Testis (tissue), 3 donors: ENCODE results near the gene IQSEC3. TPM values are rescaled to one million over a fixed set of nuclear protein-coding genes. Genes with fewer than 3 reads are reported as not detected.

Source experiments
- DNase-seq: peaks from one replicate; pipeline ENCODE4 v3.0.0-alpha.2; 2019
- H3K27ac ChIP-seq, 2 donors: fragments of 200-600 bp; sonication (generic); one replicate each; pipeline ENCODE4 v1.5.1; 2019
- H3K27me3 ChIP-seq: fragments of 200-600 bp; sonication (generic); one replicate; pipeline ENCODE4 v1.5.1; 2019
- H3K36me3 ChIP-seq: fragments of 200-600 bp; sonication (generic); one replicate; pipeline ENCODE4 v1.5.1; 2017; ENCODE audit warnings: low read depth; ENCODE audit errors: missing control alignments
- H3K4me1 ChIP-seq: fragments of 200-600 bp; sonication (generic); one replicate; pipeline ENCODE4 v1.5.1; 2019
- H3K4me3 ChIP-seq, 2 donors: fragments of 200-600 bp; sonication (generic); one replicate each; pipeline ENCODE4 v1.5.1; 2017 to 2019
- H3K9me3 ChIP-seq: fragments of 200-600 bp; sonication (generic); one replicate; pipeline ENCODE4 v1.5.1; 2017
- CTCF ChIP-seq, 3 experiments: fragments of 450-650 bp in 2 of 3; fragments of 200-600 bp in 1 of 3; sonication (generic) in 1 of 3; IDR thresholded peaks; one replicate each; pipeline ENCODE4 v1.5.1; 2016 to 2019; ENCODE audit warnings: antibody characterized with exemption in 3 of 3, mild to moderate bottlenecking in 2 of 3, moderate library complexity in 1 of 3
- POLR2A ChIP-seq: fragments of 450-650 bp; IDR thresholded peaks from one replicate; pipeline ENCODE4 v1.6.1; 2017; ENCODE audit warnings: antibody characterized with exemption, mild to moderate bottlenecking, moderate library complexity
- WGBS, 2 donors: methylation state at CpG; one replicate each; pipeline ENCODE4 v1.1.5; 2018; 5-methylcytosine and 5-hydroxymethylcytosine counted together
- intact Hi-C: fragments of 100-400 bp; cut with DNase I; formaldehyde crosslinking; loops from one replicate; pipeline ENCODE4 v1.15.1; 2023; ENCODE audit warnings: low total_unique reads
- polyA plus RNA-seq: library from polyadenylated mRNA; stranded (reverse); fragments of 350-450 nt; fragmentation: Illumina TruSeq; extraction: RNeasy Lipid Tissue Mini Kit (QIAGEN cat#74804); gene quantifications from one replicate; pipeline ENCODE4 v1.2.3, GENCODE V29; 2014; ENCODE audit warnings: low read depth, low replicate concordance; ENCODE audit not compliant: insufficient read depth
- total RNA-seq, 2 donors: library from RNA; depleted of rRNA; stranded (reverse); fragments of >200 nt; gene quantifications; one replicate each; pipeline ENCODE4 v1.2.3, GENCODE V29; 2016

IQSEC3 gene
- total and polyA plus RNA-seq, 3 donors from 2014 or later, result 3.9 to 12.2 (median 4.5) TPM

DNA sequence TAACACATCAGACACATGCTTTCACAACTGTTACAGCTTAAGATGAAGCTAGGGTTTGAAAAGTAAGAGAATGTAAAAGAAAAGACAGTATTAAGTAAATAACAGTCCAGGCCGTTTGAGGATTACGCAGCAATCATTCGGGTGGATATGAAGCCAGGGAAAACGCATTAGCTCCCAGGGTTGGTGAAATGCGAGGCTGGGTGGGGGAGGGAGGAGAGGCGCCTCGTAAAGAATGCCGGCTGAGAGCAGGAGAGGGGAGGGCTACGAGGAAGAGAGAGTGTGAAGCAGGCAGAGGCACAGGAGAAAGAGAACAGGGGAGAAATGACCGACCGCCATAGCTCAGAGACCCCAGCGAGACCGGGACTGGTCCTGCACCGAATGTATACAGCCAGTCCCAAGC lies 73.0 kb downstream of the IQSEC3 start:
- WGBS, 2 donors, result 23 to 26% methylated on average over 14 of the region's 14 CpGs
- Histone ChIP-seq H3K4me1 (peaks cover 3% of the 10 kb centered on the region), H3K36me3 (no peaks in the 10 kb centered on the region), H3K4me3 (no peak overlapping the region), H3K27me3 (no peaks in the 10 kb centered on the region), H3K9me3 (no peaks in the 10 kb centered on the region), H3K27ac (no peak overlapping the region)
- intact Hi-C loops, result no loop called here
- TF ChIP-seq CTCF (IDR thresholded peaks at IDR 0.05) (no peak), POLR2A (no peak)
- no peak for DNase-seq

- Histone ChIP-seq H3K4me3 (no peak overlapping the region), H3K36me3 (no peaks in the 10 kb centered on the region), H3K9me3 (no peaks in the 10 kb centered on the region), H3K27me3 (no peaks in the 10 kb centered on the region), H3K27ac (no peak overlapping the region), H3K4me1 (peaks cover 3% of the 10 kb centered on the region)
- no peak for DNase-seq
- intact Hi-C loops, result no loop called here
- 51 to 63% methylated on average over 5 of the region's 5 CpGs for WGBS, 2 donors
- TF ChIP-seq POLR2A, result no peak
- no peak for TF ChIP-seq CTCF (IDR thresholded peaks at IDR 0.05)
These were observed 73.6 kb downstream of the IQSEC3 start for GRCh38 chr12:140162-140561.

- TF ChIP-seq POLR2A (no peak), CTCF (IDR thresholded peaks at IDR 0.05) (no peak)
- Histone ChIP-seq H3K4me1 (no peaks in the 10 kb centered on the region), H3K9me3 (no peaks in the 10 kb centered on the region), H3K27me3 (no peaks in the 10 kb centered on the region), H3K27ac (no peak overlapping the region), H3K36me3 (no peaks in the 10 kb centered on the region), H3K4me3 (no peak overlapping the region)
- DNase-seq, result no peak
- 81 to 85% methylated on average over 19 of the region's 19 CpGs for WGBS, 2 donors
- intact Hi-C loops, result no loop called here
These were observed 77.5 kb downstream of the IQSEC3 start for GRCh38 chr12:143964-144649.

- Histone ChIP-seq H3K27ac (no peak overlapping the region), H3K9me3 (no peaks in the 10 kb centered on the region), H3K4me1 (no peaks in the 10 kb centered on the region), H3K4me3 (no peak overlapping the region), H3K27me3 (no peaks in the 10 kb centered on the region), H3K36me3 (no peaks in the 10 kb centered on the region)
- intact Hi-C loops, result no loop called here
- TF ChIP-seq POLR2A, result no peak
- TF ChIP-seq CTCF (IDR thresholded peaks at IDR 0.05), result no peak
- WGBS, 2 donors, result 74 to 89% methylated on average over 5 of the region's 5 CpGs
- no peak for DNase-seq
These were observed 78.2 kb downstream of the IQSEC3 start for GRCh38 chr12:144650-145284.
